ENCODE results near the gene INF2. TPM values are rescaled to one million over a fixed set of nuclear protein-coding genes. Genes with fewer than 3 reads are reported as not detected.

The INF2 gene
- total RNA-seq, 1 donor = 49.2 TPM

DNA sequence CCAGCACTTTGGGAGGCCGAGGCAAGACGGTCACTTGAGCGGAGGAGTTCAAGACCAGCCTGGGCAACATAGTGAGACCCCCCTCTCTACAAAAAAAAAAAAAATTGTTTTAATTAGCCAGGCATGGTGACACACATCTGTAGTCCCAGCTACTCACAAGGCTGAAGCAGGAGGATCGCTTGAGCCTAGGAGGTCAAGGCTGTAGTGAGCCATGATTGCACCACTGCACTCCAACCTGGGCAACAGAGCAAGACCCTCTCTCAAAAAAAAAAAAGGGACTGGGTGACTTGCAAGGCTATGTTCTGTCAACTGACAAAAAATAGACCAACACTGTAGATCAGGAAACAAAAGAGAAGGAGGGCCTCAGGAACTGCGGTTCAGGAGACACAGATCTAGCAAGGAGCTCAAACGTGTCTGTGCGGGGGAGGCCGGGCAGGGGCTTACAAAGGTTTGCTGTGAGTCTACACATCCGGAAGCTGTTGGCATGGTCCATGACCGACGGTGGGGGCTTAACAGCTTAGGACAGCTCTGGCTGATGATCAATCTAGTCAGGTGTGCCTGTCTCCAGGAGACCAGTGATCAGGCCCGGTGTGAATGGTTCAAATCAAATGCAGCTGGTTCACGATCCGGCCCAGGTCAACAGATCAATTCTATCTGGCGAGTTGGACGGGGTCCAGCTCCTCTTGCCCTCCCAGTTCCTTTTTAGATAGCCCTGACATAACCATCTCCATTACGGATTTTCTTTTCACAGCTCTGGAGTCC is 31.7 kb upstream of the INF2 start:
- H4K20me1 ChIP-seq (ENCODE audit: insufficient read depth, low read length) = no peaks in the 10 kb centered on the region
- H3K36me3 ChIP-seq (ENCODE audit: insufficient read depth, low read length) = no peaks in the 10 kb centered on the region
- H3K27ac ChIP-seq (ENCODE audit: low read depth, low read length) = no peak overlapping the region
- H3K79me2 ChIP-seq (ENCODE audit: insufficient read depth, low read length) = no peaks in the 10 kb centered on the region
- peak; percentile 85 for DNase-seq (ENCODE audit: insufficient read length, low spot score, missing footprints)
- no peak overlapping the region for H3K4me2 ChIP-seq (ENCODE audit: insufficient read depth, low read length)
- H3K4me1 ChIP-seq (ENCODE audit: insufficient read depth, low read length) = no peaks in the 10 kb centered on the region
- no peak overlapping the region for H2AFZ ChIP-seq (ENCODE audit: low read length)
- no peaks in the 10 kb centered on the region for H3K9me3 ChIP-seq (ENCODE audit: low read depth, low read length)
- no peak overlapping the region for H3K4me3 ChIP-seq (ENCODE audit: insufficient read depth, low read length)
- TF ChIP-seq, protein P1, sequence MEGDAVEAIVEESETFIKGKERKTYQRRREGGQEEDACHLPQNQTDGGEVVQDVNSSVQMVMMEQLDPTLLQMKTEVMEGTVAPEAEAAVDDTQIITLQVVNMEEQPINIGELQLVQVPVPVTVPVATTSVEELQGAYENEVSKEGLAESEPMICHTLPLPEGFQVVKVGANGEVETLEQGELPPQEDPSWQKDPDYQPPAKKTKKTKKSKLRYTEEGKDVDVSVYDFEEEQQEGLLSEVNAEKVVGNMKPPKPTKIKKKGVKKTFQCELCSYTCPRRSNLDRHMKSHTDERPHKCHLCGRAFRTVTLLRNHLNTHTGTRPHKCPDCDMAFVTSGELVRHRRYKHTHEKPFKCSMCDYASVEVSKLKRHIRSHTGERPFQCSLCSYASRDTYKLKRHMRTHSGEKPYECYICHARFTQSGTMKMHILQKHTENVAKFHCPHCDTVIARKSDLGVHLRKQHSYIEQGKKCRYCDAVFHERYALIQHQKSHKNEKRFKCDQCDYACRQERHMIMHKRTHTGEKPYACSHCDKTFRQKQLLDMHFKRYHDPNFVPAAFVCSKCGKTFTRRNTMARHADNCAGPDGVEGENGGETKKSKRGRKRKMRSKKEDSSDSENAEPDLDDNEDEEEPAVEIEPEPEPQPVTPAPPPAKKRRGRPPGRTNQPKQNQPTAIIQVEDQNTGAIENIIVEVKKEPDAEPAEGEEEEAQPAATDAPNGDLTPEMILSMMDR (IDR thresholded peaks at IDR 0.05; ENCODE audit: extremely low read depth, low read depth, low read length) = no peak
- H3K27me3 ChIP-seq (ENCODE audit: insufficient read depth, low read length) = peaks cover 4% of the 10 kb centered on the region

DNA sequence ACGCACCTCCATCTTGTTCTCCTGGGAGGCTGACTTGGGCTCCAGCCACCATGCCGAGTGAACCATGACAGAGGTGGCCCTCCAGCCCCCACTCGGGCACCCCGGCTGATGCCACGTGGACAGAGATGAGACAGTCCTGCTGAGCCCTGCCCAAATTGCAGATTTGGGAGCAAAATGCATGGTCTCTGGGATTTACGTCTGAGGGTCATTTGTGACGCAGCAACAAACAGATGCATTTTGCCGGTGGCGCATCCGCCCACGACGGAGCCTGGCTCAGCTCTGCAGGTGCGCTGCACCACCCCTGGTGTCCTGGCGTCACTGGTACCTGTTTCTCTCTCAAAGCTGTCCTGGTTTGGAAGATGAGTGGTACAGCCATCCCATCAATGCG is 31.1 kb upstream of the INF2 start:
- DNase-seq (ENCODE audit: insufficient read length, low spot score, missing footprints) = no peak
- Histone ChIP-seq H3K4me1 (ENCODE audit: insufficient read depth, low read length) (no peaks in the 10 kb centered on the region), H4K20me1 (ENCODE audit: insufficient read depth, low read length) (no peaks in the 10 kb centered on the region), H3K36me3 (ENCODE audit: insufficient read depth, low read length) (no peaks in the 10 kb centered on the region), H3K79me2 (ENCODE audit: insufficient read depth, low read length) (no peaks in the 10 kb centered on the region), H2AFZ (ENCODE audit: low read length) (no peak overlapping the region), H3K4me2 (ENCODE audit: insufficient read depth, low read length) (no peak overlapping the region), H3K9me3 (ENCODE audit: low read depth, low read length) (no peaks in the 10 kb centered on the region), H3K27ac (ENCODE audit: low read depth, low read length) (no peak overlapping the region), H3K4me3 (ENCODE audit: insufficient read depth, low read length) (no peak overlapping the region), H3K27me3 (ENCODE audit: insufficient read depth, low read length) (peaks cover 4% of the 10 kb centered on the region)
- TF ChIP-seq, protein P1 (IDR thresholded peaks at IDR 0.05; ENCODE audit: extremely low read depth, low read depth, low read length) = no peak

DNA sequence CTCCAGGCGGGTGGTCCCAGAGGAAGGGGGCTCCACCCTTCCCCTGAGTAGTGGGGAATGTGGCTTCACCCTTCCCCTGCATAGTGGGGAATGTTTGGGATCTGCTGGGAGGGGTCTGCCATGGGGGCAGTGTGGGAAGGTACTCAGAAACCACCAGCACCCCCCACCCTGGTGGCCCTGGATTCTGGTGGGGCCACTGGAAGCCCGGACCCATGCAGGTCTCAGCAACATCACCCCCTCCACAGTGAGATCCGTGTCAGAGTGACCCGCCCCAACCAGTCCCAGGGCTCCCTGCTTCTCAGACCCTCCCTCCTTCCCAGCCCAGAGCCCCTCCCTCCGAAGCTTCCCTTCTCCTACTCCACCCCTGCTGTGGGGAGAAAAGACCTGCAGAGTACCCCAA is 30.3 kb upstream of the INF2 start:
- TF ChIP-seq, protein P1 (IDR thresholded peaks at IDR 0.05; ENCODE audit: extremely low read depth, low read depth, low read length) = no peak
- no peaks in the 10 kb centered on the region for H3K36me3 ChIP-seq (ENCODE audit: insufficient read depth, low read length)

DNA sequence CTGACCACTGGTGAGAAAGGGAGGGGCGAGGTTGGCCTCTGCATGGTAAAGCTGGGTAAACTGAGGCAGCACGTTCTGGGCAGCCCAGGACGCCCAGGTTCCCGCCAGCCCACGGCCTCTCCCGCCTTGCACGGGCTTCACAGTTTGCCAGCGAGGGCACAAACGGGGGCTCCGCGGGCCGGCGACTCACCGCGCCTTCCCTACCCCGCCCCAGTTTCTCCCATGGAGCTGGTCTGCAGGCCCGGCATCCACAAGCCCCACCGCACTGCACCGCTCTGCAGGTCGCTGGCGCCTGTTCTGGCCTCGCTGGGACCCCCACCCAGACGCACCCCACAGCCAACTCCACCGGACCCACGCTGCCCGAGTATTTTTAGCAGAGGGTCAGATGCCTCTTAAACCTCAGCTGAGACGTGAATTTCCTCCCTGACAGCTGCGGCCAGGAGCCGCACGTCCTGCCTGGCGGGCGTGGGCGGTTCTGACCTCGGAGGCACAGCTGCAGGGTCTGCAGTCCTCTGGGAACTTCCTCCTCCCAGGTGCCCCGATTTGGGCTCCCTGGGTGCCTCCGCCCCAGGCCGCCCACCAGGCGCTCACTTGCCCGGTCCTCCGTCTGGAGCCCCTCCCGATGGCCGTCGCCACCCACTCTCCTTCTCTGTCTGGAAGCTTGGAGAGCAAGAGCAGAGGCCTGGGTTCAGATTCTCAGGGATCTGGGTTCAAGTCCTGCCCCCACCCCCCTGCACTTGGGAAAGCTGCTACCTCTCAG is 29.5 kb upstream of the INF2 start:
- TF ChIP-seq, protein P1 (IDR thresholded peaks at IDR 0.05; ENCODE audit: extremely low read depth, low read depth, low read length) = no peak
- no peak overlapping the region for H3K4me2 ChIP-seq (ENCODE audit: insufficient read depth, low read length)
- peak; percentile 83 for DNase-seq (ENCODE audit: insufficient read length, low spot score, missing footprints)
- H4K20me1 ChIP-seq (ENCODE audit: insufficient read depth, low read length) = no peaks in the 10 kb centered on the region
- no peak overlapping the region for H3K4me3 ChIP-seq (ENCODE audit: insufficient read depth, low read length)
- H3K27ac ChIP-seq (ENCODE audit: low read depth, low read length) = no peak overlapping the region
- H3K27me3 ChIP-seq (ENCODE audit: insufficient read depth, low read length) = peaks cover 4% of the 10 kb centered on the region
- H3K36me3 ChIP-seq (ENCODE audit: insufficient read depth, low read length) = no peaks in the 10 kb centered on the region
- no peaks in the 10 kb centered on the region for H3K9me3 ChIP-seq (ENCODE audit: low read depth, low read length)
- H3K4me1 ChIP-seq (ENCODE audit: insufficient read depth, low read length) = no peaks in the 10 kb centered on the region
- no peak overlapping the region for H2AFZ ChIP-seq (ENCODE audit: low read length)
- no peaks in the 10 kb centered on the region for H3K79me2 ChIP-seq (ENCODE audit: insufficient read depth, low read length)

More for the DNA sequence above, 30.3 kb upstream of the INF2 start:
- no peaks in the 10 kb centered on the region for H4K20me1 ChIP-seq (ENCODE audit: insufficient read depth, low read length)
- no peaks in the 10 kb centered on the region for H3K79me2 ChIP-seq (ENCODE audit: insufficient read depth, low read length)
- no peaks in the 10 kb centered on the region for H3K9me3 ChIP-seq (ENCODE audit: low read depth, low read length)
- H3K4me1 ChIP-seq (ENCODE audit: insufficient read depth, low read length) = no peaks in the 10 kb centered on the region
- DNase-seq (ENCODE audit: insufficient read length, low spot score, missing footprints) = no peak
- peaks cover 4% of the 10 kb centered on the region for H3K27me3 ChIP-seq (ENCODE audit: insufficient read depth, low read length)
- no peak overlapping the region for H2AFZ ChIP-seq (ENCODE audit: low read length)
- H3K27ac ChIP-seq (ENCODE audit: low read depth, low read length) = no peak overlapping the region
- H3K4me2 ChIP-seq (ENCODE audit: insufficient read depth, low read length) = no peak overlapping the region
- H3K4me3 ChIP-seq (ENCODE audit: insufficient read depth, low read length) = no peak overlapping the region

All from osteoblast (primary cell).